Small intestine (tissue), 7 donors: Measurements from ENCODE around the gene GALNT7. TPM values are rescaled to one million over a fixed set of nuclear protein-coding genes. Genes with fewer than 3 reads are reported as not detected.

Experiments
- DNase-seq, 2 donors: peaks; one replicate each; pipeline versions ENCODE4 v3.0.0 to v3.0.0-alpha.2; 2013
- FAIRE-seq: peaks from 2 replicates; lab custom pipeline; 2012; peaks lifted over from hg19 to GRCh38; lab: Jason Lieb, UNC
- H3K27ac ChIP-seq, 3 donors: one replicate each; pipeline ENCODE4 v1.5.1; 2013; ENCODE audit warnings: low read length in 2 of 3, mild to moderate bottlenecking in 2 of 3, control low read depth in 1 of 3, inconsistent platforms in 1 of 3, low read depth in 1 of 3, moderate library complexity in 1 of 3
- H3K27me3 ChIP-seq, 3 donors: one replicate each; pipeline ENCODE4 v1.6.1; 2013; ENCODE audit warnings: low read length in 3 of 3, inconsistent platforms in 1 of 3; ENCODE audit not compliant: control insufficient read depth in 3 of 3, insufficient read depth in 3 of 3
- H3K36me3 ChIP-seq, 3 donors: one replicate each; pipeline ENCODE4 v1.6.1; 2013; ENCODE audit warnings: low read length in 3 of 3, inconsistent platforms in 1 of 3, low read depth in 1 of 3, mild to moderate bottlenecking in 1 of 3, moderate library complexity in 1 of 3; ENCODE audit not compliant: control insufficient read depth in 3 of 3, insufficient read depth in 2 of 3
- H3K4me1 ChIP-seq, 3 donors: one replicate each; pipeline ENCODE4 v1.6.1; 2013; ENCODE audit warnings: low read length in 2 of 3, inconsistent platforms in 1 of 3, low read depth in 1 of 3, mild to moderate bottlenecking in 1 of 3, moderate library complexity in 1 of 3; ENCODE audit not compliant: control insufficient read depth in 3 of 3, insufficient read depth in 2 of 3
- H3K4me3 ChIP-seq, 3 donors: one replicate each; pipeline ENCODE4 v1.5.1; 2013; ENCODE audit warnings: low read length in 3 of 3, control low read depth in 1 of 3, inconsistent platforms in 1 of 3, low read depth in 1 of 3, mild to moderate bottlenecking in 1 of 3, moderate library complexity in 1 of 3
- H3K9me3 ChIP-seq, 2 donors: one replicate each; pipeline ENCODE4 v1.6.1; 2013; ENCODE audit warnings: low read depth in 1 of 2, low read length in 1 of 2; ENCODE audit not compliant: control insufficient read depth in 2 of 2, insufficient read depth in 1 of 2
- WGBS, 3 donors: extraction: QIAGEN DNeasy Blood & Tissue Kit; methylation state at CpG; one replicate each; pipeline ENCODE4 v1.1.7; 2013; 5-methylcytosine and 5-hydroxymethylcytosine counted together
- polyA plus RNA-seq, 4 donors: library from polyadenylated mRNA; stranded (reverse) in 3 of 4; unstranded in 1 of 4; fragments of 200-250 nt in 3 of 4; fragments of 120-200 nt in 1 of 4; gene quantifications; one replicate each; pipeline versions ENCODE4 v1.2.1 to v1.2.3, GENCODE V29; 2013
- donor health status: healthy with polysubstance abuse.
- donor health status: control.
- donor health status: control.
- donor health status: Bipolar disorder and iron deficiency.
- donor health status: healthy.

GALNT7 gene
- polyA plus RNA-seq, 4 donors, result 10.0 to 58.4 (median 19.5) TPM

DNA sequence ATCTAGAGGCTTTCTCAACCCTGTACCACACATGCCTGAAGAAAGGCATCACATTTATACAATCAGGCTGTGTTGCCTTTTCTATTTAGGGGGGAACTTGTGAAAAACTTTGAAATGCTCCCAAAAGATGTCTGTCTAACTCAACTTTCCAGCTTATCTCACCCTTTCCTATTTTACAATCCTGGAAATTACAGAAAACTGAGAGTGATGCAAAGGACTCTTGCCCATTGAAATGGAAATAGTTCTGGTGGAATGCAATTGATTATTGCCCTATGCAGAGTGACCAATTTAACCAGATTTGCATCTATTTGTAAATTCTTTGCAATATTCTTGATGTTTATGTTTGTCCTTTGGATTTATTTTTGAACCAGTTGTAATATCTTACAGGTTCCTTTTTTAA, 77.3 kb downstream of the GALNT7 start:
- no peak for DNase-seq
- FAIRE-seq, result no peak
- no peaks in the 10 kb centered on the region for H3K4me1 ChIP-seq
- H3K4me3 ChIP-seq, result no peak overlapping the region
- H3K27me3 ChIP-seq, result no peaks in the 10 kb centered on the region
- peaks cover 0 to 5% (median 2%) of the 10 kb centered on the region in 3 donors for H3K36me3 ChIP-seq
- no peak overlapping the region for H3K27ac ChIP-seq
- no peaks in the 10 kb centered on the region for H3K9me3 ChIP-seq

DNA sequence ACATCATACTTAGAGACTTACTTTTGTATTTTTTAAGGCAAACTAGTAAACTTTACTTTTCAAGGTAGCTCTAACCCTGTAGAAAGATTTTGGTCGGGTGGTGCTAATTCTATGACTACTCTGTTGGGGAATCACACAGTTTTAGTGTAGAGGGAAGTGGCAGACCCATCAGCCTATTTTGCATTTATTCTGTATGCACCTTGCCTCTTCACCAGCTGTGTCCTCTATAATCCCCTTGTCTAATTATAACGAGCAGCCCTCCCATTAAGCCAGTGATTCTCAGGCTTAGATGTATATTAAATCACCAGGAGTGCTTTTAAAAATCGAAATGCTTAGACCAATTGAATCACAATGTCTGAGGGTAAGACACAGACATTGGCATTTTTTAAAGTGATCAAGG, 78.1 kb downstream of the GALNT7 start:
- Histone ChIP-seq H3K9me3 (no peaks in the 10 kb centered on the region), H3K36me3 (peaks cover 0 to 5% (median 2%) of the 10 kb centered on the region in 3 donors), H3K27ac (no peak overlapping the region), H3K4me3 (no peak overlapping the region), H3K4me1 (no peaks in the 10 kb centered on the region), H3K27me3 (no peaks in the 10 kb centered on the region)
- FAIRE-seq, result no peak
- WGBS, 3 donors, result 63 to 78% (median 65%) methylated on average over 3 of the region's 3 CpGs
- DNase-seq, result no peak

DNA sequence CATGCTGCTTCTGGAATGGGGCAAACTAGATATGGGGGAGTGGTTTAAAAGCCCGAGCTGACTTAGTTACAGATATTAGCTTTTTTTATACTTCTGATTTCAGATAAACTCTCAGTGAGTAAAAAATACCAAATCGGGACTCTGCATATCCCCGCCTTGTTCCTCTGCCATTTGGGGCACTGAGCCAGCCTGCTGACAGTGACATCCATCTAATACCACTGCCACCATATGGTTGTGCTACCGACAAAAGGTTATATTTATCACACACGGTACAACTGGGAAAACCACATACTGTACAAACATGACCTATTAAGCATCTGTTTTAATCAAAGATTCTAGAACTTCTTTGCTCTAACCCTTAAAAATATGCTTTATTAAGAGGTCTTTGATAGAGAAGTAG, 78.7 kb downstream of the GALNT7 start:
- DNase-seq (no peak), FAIRE-seq (no peak)
- Histone ChIP-seq H3K27ac (no peak overlapping the region), H3K36me3 (peaks cover 0 to 5% (median 2%) of the 10 kb centered on the region in 3 donors), H3K4me3 (no peak overlapping the region), H3K9me3 (no peaks in the 10 kb centered on the region), H3K4me1 (no peaks in the 10 kb centered on the region), H3K27me3 (no peaks in the 10 kb centered on the region)
- 67 to 87% (median 75%) methylated on average over 5 of the region's 5 CpGs for WGBS, 3 donors

DNA sequence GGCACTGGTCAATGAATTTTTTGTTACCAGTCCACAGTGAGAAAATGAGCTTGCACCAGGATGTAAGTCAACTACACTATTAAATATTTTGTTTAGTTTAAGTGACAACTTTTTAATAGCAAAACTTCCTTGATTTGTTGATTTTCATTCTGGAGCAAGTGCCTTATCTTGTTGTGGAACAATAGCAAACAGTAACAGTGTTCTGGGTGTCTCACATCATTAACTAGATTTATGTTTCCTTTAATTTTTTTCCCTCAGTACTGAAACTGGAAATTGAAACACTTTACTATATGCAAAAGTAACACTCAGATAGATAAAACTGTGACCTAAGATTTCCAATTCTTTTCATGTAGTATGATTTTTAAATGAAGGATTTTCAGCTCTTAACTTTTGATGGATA, 80.1 kb downstream of the GALNT7 start:
- no peak for FAIRE-seq

DNA sequence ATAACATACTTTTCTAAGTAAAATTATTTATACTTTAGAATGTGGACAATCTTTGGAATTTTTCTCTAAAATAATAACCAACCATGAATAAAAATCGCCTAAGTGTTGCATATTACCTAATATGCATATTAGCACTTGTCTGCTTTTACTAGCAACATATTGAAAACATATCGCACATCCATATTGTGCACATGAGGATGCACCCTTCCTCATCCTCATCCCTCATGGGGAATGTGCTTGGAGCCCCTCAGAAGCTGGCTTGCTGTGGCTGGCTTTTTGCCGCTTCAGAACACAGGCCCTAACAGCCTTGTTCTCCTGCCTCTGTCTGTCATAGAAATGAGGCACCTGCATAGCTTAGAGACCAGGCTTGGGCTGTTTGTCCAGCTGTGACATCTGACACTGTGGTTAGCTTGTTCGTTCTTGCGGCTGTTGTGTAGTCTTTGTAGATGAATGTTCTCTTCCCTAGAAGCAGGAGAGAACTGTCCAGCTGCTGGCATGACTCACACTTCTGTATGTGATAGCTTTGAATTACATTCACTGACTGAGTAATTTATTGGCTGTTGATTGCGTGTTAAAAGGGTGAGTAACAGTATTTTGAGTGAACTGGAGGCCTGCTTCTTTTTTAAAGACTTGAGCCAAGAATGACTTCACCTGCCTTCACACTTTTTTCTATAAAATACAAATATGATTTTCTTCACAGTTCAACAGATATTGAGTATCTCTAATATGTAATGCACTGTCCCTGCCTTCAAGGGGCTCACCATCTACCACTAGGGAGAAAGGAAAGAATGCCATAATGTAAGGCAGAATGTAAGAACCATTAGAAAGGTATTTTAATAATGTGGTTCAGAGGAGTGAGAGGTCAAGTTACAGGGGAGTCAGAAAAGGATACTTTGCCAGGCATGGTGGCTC, 83.7 kb downstream of the GALNT7 start:
- no peak for FAIRE-seq
- peak; percentile 34 to 84 for DNase-seq
- H3K27ac ChIP-seq, result no peak overlapping the region

More for the DNA sequence above, 80.1 kb downstream of the GALNT7 start:
- Histone ChIP-seq H3K9me3 (no peaks in the 10 kb centered on the region), H3K4me3 (no peak overlapping the region), H3K27me3 (no peaks in the 10 kb centered on the region), H3K36me3 (peaks cover 0 to 5% (median 2%) of the 10 kb centered on the region in 3 donors), H3K27ac (no peak overlapping the region), H3K4me1 (no peaks in the 10 kb centered on the region)
- no peak for DNase-seq

DNA sequence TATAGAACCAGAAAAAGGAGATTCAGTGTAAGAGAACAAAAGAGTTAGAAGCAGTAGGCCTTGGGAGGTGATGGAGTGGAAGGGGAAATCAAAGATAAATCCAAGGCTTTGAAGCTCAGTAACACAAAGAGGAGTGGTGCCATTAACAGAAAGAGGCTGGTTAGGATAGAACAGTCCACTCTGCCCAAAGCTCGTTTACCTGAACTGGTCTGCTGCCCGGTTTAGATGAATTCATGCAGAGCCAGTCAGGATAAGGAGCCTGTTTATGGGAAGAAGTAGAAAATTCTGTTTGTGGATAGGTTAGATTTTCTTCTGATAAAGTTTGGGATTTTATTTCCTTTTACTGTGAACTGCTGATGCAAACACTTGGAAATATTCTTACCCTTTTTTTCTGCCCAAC, 85.0 kb downstream of the GALNT7 start:
- 77 to 89% (median 77%) methylated on average over 2 of the region's 2 CpGs for WGBS, 3 donors

More for the DNA sequence above, 83.7 kb downstream of the GALNT7 start:
- Histone ChIP-seq H3K36me3 (peaks cover 0 to 5% (median 2%) of the 10 kb centered on the region in 3 donors), H3K9me3 (no peaks in the 10 kb centered on the region), H3K4me1 (no peaks in the 10 kb centered on the region), H3K27me3 (no peaks in the 10 kb centered on the region), H3K4me3 (no peak overlapping the region)
- 53 to 57% (median 56%) methylated on average over 6 of the region's 6 CpGs for WGBS, 3 donors

DNA sequence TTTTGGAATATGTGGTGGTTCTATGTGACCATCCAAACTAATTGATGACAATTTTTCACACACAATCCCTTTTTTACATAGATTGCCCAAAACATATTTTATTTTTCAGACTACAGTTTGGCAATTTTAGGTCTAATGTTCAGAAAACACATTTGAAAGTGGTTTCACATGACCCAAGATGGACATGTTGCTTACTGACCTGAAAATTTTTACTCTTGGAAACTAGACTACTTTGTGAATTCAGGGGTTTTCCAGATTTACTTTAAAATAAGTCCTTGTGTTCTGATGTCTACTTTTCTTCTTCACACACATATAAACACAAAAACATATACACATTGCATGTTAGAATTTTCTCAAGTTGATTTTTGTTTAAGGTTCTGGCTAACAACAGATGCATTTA, 86.0 kb downstream of the GALNT7 start:
- Histone ChIP-seq H3K27ac (no peak overlapping the region), H3K36me3 (peaks cover 0 to 5% (median 2%) of the 10 kb centered on the region in 3 donors), H3K27me3 (no peaks in the 10 kb centered on the region), H3K4me3 (no peak overlapping the region), H3K9me3 (no peaks in the 10 kb centered on the region), H3K4me1 (no peaks in the 10 kb centered on the region)
- no peak for FAIRE-seq
- no peak for DNase-seq

More for the DNA sequence above, 85.0 kb downstream of the GALNT7 start:
- no peak overlapping the region for H3K4me3 ChIP-seq
- H3K36me3 ChIP-seq, result peaks cover 0 to 5% (median 2%) of the 10 kb centered on the region in 3 donors
- H3K27me3 ChIP-seq, result no peaks in the 10 kb centered on the region
- H3K9me3 ChIP-seq, result no peaks in the 10 kb centered on the region
- DNase-seq (no peak), FAIRE-seq (no peak)
- H3K4me1 ChIP-seq, result no peaks in the 10 kb centered on the region
- no peak overlapping the region for H3K27ac ChIP-seq

DNA sequence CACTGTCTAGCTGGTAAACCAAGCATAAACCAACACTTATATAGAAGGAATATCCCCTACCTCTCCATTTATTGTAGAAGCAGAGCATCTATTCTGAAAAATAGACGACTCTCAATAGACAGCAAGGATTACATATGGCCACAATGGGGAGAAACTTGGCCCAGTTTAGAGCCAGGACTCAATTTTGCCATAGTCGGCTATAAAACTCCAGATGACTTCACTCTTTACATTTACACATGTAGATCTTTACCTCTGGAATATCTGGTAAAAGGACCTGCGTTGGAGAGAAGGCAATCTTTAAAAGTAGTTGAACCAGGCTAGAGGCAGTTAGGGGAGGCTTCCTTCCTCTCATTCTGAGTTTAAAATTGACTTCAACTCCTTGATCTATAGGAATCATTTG, 88.2 kb downstream of the GALNT7 start:
- DNase-seq (no peak), FAIRE-seq (no peak)
- no peaks in the 10 kb centered on the region for H3K4me1 ChIP-seq
- H3K4me3 ChIP-seq, result no peak overlapping the region
- no peaks in the 10 kb centered on the region for H3K9me3 ChIP-seq
- H3K27me3 ChIP-seq, result no peaks in the 10 kb centered on the region
- peaks cover 0 to 2% (median 0%) of the 10 kb centered on the region in 3 donors for H3K36me3 ChIP-seq
- 76 to 86% (median 81%) methylated on average over 3 of the region's 3 CpGs for WGBS, 3 donors
- H3K27ac ChIP-seq, result no peak overlapping the region
